ENCODE data around the gene PDZRN3. TPM values are rescaled to one million over a fixed set of nuclear protein-coding genes. Genes with fewer than 3 reads are reported as not detected.

The PDZRN3 gene
- total RNA-seq, 1 experiment from 2014 or later = not detected

DNA sequence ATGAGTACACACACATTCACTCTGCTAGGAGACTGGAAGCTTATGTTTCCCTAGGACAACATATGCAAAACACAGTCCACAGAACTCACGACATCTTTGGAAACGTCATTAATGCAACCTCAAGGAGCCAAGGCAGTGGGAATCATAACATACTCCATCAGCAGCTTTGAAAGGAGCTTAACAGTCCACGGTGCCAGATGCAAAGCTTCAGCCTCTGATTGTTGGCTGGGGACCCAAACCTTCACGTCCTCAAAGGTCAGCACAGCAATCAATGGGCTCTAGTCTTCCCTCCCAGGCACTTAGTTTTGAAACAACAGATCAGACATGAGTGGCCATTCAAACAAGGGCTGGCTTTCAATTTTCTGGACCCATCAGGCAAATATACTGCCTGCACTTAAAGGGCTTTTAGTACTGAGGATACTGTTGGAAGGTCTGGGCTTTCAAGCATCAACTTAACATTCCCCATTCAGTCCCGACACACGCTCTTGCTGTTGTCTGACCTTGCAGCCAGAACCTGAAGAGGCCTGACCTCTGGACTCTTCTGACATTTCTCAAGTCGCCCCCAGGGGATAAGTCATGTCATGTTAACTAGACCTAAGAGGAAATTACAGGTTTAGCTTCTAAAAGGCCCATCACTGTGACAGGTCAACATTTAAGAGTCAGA is 223.0 kb downstream of the PDZRN3 start:
- Histone ChIP-seq H3K79me2 (ENCODE audit: low read depth) (no peaks in the 10 kb centered on the region), H2AFZ (no peak overlapping the region), H3K9me2 (ENCODE audit: insufficient read depth) (no peaks in the 10 kb centered on the region), H3K4me1 (replicated peaks; ENCODE audit: insufficient read depth) (no peaks in the 10 kb centered on the region), H3K27me3 (ENCODE audit: insufficient read depth, low read depth) (peaks cover 26% of the 10 kb centered on the region), H3K27ac (no peak overlapping the region), H3K9me3 (ENCODE audit: insufficient read depth, low read depth) (no peaks in the 10 kb centered on the region), H3F3A (ENCODE audit: insufficient read depth, low read depth) (no peaks in the 10 kb centered on the region), H3K4me3 (no peak overlapping the region), H4K20me1 (ENCODE audit: insufficient read depth) (no peaks in the 10 kb centered on the region), H3K36me3 (ENCODE audit: low read depth) (no peaks in the 10 kb centered on the region), H3K4me2 (no peak overlapping the region)
- intact Hi-C loops (cut with micrococcal nuclease; ENCODE audit: unreplicated experiment) = no loop called here
- CTCF ChIA-PET = no interaction called here
- POLR2A ChIA-PET (ENCODE audit: unreplicated experiment) = no interaction called here
- TF ChIP-seq, protein P1, sequence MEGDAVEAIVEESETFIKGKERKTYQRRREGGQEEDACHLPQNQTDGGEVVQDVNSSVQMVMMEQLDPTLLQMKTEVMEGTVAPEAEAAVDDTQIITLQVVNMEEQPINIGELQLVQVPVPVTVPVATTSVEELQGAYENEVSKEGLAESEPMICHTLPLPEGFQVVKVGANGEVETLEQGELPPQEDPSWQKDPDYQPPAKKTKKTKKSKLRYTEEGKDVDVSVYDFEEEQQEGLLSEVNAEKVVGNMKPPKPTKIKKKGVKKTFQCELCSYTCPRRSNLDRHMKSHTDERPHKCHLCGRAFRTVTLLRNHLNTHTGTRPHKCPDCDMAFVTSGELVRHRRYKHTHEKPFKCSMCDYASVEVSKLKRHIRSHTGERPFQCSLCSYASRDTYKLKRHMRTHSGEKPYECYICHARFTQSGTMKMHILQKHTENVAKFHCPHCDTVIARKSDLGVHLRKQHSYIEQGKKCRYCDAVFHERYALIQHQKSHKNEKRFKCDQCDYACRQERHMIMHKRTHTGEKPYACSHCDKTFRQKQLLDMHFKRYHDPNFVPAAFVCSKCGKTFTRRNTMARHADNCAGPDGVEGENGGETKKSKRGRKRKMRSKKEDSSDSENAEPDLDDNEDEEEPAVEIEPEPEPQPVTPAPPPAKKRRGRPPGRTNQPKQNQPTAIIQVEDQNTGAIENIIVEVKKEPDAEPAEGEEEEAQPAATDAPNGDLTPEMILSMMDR (conservative IDR thresholded peaks at IDR 0.05) = no peak
- TF ChIP-seq EZH2 (IDR thresholded peaks at IDR 0.05; ENCODE audit: low read depth) = no peak
- BruUV-seq (replicated peaks) = no TSS peak
- no peak for DNase-seq

DNA sequence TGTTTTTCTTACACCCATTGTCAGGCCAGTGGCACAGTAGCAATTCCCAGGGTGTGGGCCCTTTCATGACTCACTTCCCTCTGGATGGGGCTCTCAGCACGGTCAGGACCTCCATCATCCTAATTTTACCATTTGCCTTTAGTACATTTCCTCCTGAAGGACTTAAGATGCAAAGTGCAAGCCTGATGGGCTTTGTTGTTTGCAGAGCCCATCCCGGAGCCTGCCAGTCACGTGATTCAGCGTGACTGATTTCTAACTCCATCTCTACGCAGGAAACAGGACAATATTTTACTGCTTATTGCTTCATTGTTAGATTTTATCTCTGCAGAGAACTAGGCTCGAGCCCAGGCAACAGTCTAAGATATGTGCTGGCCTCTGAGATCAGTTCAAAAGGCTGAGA is 223.7 kb downstream of the PDZRN3 start:
- DNase-seq = no peak
- Histone ChIP-seq H3F3A (ENCODE audit: insufficient read depth, low read depth) (no peaks in the 10 kb centered on the region), H3K4me1 (replicated peaks; ENCODE audit: insufficient read depth) (no peaks in the 10 kb centered on the region), H3K4me3 (no peak overlapping the region), H3K9me3 (ENCODE audit: insufficient read depth, low read depth) (no peaks in the 10 kb centered on the region), H3K36me3 (ENCODE audit: low read depth) (no peaks in the 10 kb centered on the region), H3K27me3 (ENCODE audit: insufficient read depth, low read depth) (peaks cover 25% of the 10 kb centered on the region), H3K27ac (no peak overlapping the region), H3K4me2 (no peak overlapping the region), H4K20me1 (ENCODE audit: insufficient read depth) (no peaks in the 10 kb centered on the region), H2AFZ (no peak overlapping the region), H3K9me2 (ENCODE audit: insufficient read depth) (no peaks in the 10 kb centered on the region), H3K79me2 (ENCODE audit: low read depth) (no peaks in the 10 kb centered on the region)
- no peak for TF ChIP-seq EZH2 (IDR thresholded peaks at IDR 0.05; ENCODE audit: low read depth)
- intact Hi-C loops (cut with micrococcal nuclease; ENCODE audit: unreplicated experiment) = no loop called here
- POLR2A ChIA-PET (ENCODE audit: unreplicated experiment) = no interaction called here
- CTCF ChIA-PET = no interaction called here
- BruUV-seq (replicated peaks) = no TSS peak

DNA sequence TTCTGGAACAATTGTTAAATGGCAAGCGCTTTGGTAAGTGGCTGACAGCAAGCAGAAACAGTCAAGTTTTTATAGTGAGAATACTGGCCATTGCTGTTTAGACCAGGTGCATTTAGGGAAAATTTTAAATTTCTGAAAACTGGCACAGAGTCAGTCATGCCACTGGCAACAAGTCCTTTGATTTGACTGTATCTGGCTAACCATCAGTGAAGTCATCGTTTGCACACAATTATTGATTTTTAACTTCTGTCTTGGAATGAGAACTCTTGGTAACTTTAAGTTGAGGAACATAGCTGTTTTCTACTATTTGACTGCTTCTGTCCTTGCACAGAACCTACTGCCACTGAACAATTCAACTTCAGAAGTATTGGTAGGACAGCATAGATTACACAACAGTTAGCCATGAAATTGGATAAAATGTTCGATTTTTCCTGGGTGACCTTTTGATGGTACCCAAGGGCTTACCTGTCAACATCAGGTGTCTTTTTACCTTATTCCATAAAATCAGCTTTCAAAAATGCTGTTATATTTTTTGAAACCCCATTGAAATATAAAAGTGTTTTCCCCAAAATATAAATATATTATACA is 225.0 kb downstream of the PDZRN3 start:
- BruUV-seq (replicated peaks) = no TSS peak
- H3K9me2 ChIP-seq (ENCODE audit: insufficient read depth) = no peaks in the 10 kb centered on the region
- H3K9me3 ChIP-seq (ENCODE audit: insufficient read depth, low read depth) = no peaks in the 10 kb centered on the region
- H3K36me3 ChIP-seq (ENCODE audit: low read depth) = no peaks in the 10 kb centered on the region
- no peak overlapping the region for H3K4me3 ChIP-seq
- ChIA-PET CTCF (no interaction called here), POLR2A (ENCODE audit: unreplicated experiment) (no interaction called here)
- H3K4me1 ChIP-seq (replicated peaks; ENCODE audit: insufficient read depth) = no peaks in the 10 kb centered on the region
- H3F3A ChIP-seq (ENCODE audit: insufficient read depth, low read depth) = no peaks in the 10 kb centered on the region
- no peak for TF ChIP-seq EZH2 (IDR thresholded peaks at IDR 0.05; ENCODE audit: low read depth)
- H3K79me2 ChIP-seq (ENCODE audit: low read depth) = no peaks in the 10 kb centered on the region
- H4K20me1 ChIP-seq (ENCODE audit: insufficient read depth) = no peaks in the 10 kb centered on the region
- no peak overlapping the region for H3K4me2 ChIP-seq
- peaks cover 21% of the 10 kb centered on the region for H3K27me3 ChIP-seq (ENCODE audit: insufficient read depth, low read depth)
- DNase-seq = no peak
- intact Hi-C loops (cut with micrococcal nuclease; ENCODE audit: unreplicated experiment) = no loop called here
- H3K27ac ChIP-seq = no peak overlapping the region
- H2AFZ ChIP-seq = no peak overlapping the region

DNA sequence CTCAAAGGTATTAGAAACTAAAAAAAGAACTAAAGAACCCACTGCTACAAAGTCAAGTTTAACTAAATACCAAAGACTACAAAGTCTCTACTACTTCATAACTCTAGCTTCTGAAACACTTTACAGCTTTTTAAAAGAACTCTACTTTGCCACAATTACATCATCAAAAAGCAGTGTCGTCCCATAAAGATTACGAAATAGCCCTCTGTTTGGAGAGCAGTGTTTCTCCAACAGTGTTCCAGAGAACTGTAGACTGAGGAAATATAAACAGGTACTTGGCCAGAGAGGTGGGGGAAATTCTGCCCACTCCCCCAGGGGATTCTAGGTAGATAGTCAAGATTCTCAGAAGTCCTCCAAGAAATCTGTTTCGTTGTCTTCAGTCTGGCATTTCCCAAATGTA is 225.6 kb downstream of the PDZRN3 start:
- CTCF ChIA-PET = no interaction called here
- POLR2A ChIA-PET (ENCODE audit: unreplicated experiment) = no interaction called here

More for the DNA sequence above, 225.6 kb downstream of the PDZRN3 start:
- Histone ChIP-seq H2AFZ (no peak overlapping the region), H3K4me1 (replicated peaks; ENCODE audit: insufficient read depth) (no peaks in the 10 kb centered on the region), H3K79me2 (ENCODE audit: low read depth) (no peaks in the 10 kb centered on the region), H3K9me3 (ENCODE audit: insufficient read depth, low read depth) (no peaks in the 10 kb centered on the region), H4K20me1 (ENCODE audit: insufficient read depth) (no peaks in the 10 kb centered on the region), H3K36me3 (ENCODE audit: low read depth) (no peaks in the 10 kb centered on the region), H3K27me3 (ENCODE audit: insufficient read depth, low read depth) (peaks cover 14% of the 10 kb centered on the region), H3K9me2 (ENCODE audit: insufficient read depth) (no peaks in the 10 kb centered on the region), H3K4me3 (no peak overlapping the region), H3F3A (ENCODE audit: insufficient read depth, low read depth) (no peaks in the 10 kb centered on the region), H3K27ac (no peak overlapping the region), H3K4me2 (no peak overlapping the region)
- no TSS peak for BruUV-seq (replicated peaks)
- no peak for DNase-seq
- TF ChIP-seq EZH2 (IDR thresholded peaks at IDR 0.05; ENCODE audit: low read depth) = no peak
- TF ChIP-seq, protein P1 (conservative IDR thresholded peaks at IDR 0.05) = no peak
- intact Hi-C loops (cut with micrococcal nuclease; ENCODE audit: unreplicated experiment) = no loop called here

Data from PC-9 (cell line).